GM12878 (cell line): ENCODE data around the gene QPRT. TPM values are rescaled to one million over a fixed set of nuclear protein-coding genes. Genes with fewer than 3 reads are reported as not detected.
A peak's percentile ranks its signal among the peaks of the same experiment; 100 is the strongest.

Source experiments
- ATAC-seq: fragments of 200-7000 bp; cut with Tn5 transposase; 3 replicates; pipeline ENCODE4 v1.9.1; 2020; ENCODE audit warnings: mild to moderate bottlenecking, moderate library complexity
- BruUV-seq: library from RNA; stranded (reverse); fragments of 400-500 nt; replicated peaks from 2 replicates; lab custom pipeline; 2021; lab: Mats Ljungman, UMichigan
- CTCF ChIA-PET: fragments of 300-600 bp; sonication (Branson Sonifier 250); formaldehyde crosslinking; extraction: SDS; loops from one replicate; lab custom pipeline; 2021; ENCODE audit warnings: inconsistent platforms; lab: Yijun Ruan, JAX
- POLR2A ChIA-PET: fragments of 350-600 bp; formaldehyde crosslinking; extraction: SDS; loops from one replicate; lab custom pipeline; 2021; ENCODE audit warnings: inconsistent platforms; lab: Charles Lee
- RAD21 ChIA-PET: fragments of 300-600 bp; sonication (Branson Sonifier 250); formaldehyde crosslinking; loops from one replicate; lab custom pipeline; 2023; ENCODE audit warnings: antibody characterized with exemption; ENCODE audit not compliant: unreplicated experiment; lab: Charles Lee
- SMC1A ChIA-PET: fragments of 300-600 bp; sonication (Branson Sonifier 250); formaldehyde crosslinking; loops from one replicate; lab custom pipeline; 2023; ENCODE audit not compliant: unreplicated experiment, uncharacterized antibody; lab: Charles Lee
- DNase-seq: peaks from one replicate; pipeline ENCODE4 v3.0.0-alpha.2; 2011; ENCODE audit warnings: low read depth, low spot score
- FAIRE-seq: peaks from 3 replicates; lab custom pipeline; 2011; peaks lifted over from hg19 to GRCh38; lab: Jason Lieb, UNC
- H2AFZ ChIP-seq: 2 replicates; pipeline ENCODE4 v1.6.0; 2011; ENCODE audit warnings: low read depth, low read length, control low read depth; ENCODE audit not compliant: control insufficient read depth
- H3K27ac ChIP-seq: 2 replicates; pipeline ENCODE4 v1.5.1; 2011; ENCODE audit warnings: control low read depth; ENCODE audit not compliant: control insufficient read depth, insufficient read depth
- H3K27me3 ChIP-seq, 2 experiments: replicated peaks in 1 of 2; 2 replicates each; pipeline versions ENCODE4 v1.6.0 to v1.6.1; 2011; ENCODE audit warnings: low read length in 1 of 2; ENCODE audit not compliant: control insufficient read depth in 2 of 2, insufficient read depth in 2 of 2
- H3K36me3 ChIP-seq, 2 experiments: 2 replicates each; pipeline ENCODE4 v1.5.1; 2011; ENCODE audit warnings: low read length in 1 of 2; ENCODE audit not compliant: control insufficient read depth in 2 of 2, insufficient read depth in 2 of 2
- H3K4me1 ChIP-seq: 2 replicates; pipeline ENCODE4 v1.6.1; 2011; ENCODE audit warnings: mild to moderate bottlenecking, low read length, moderate library complexity, mixed read lengths; ENCODE audit not compliant: control insufficient read depth, insufficient read depth
- H3K4me2 ChIP-seq: 2 replicates; pipeline ENCODE4 v1.6.0; 2011; ENCODE audit warnings: control low read depth; ENCODE audit not compliant: control insufficient read depth, insufficient read depth
- H3K4me3 ChIP-seq: fragments of 200-600 bp; sonication (generic); 2 replicates; pipeline ENCODE4 v1.5.1; 2016
- H3K79me2 ChIP-seq: 2 replicates; pipeline ENCODE4 v1.6.0; 2011; ENCODE audit warnings: low read length; ENCODE audit not compliant: control insufficient read depth, insufficient read depth
- H3K9ac ChIP-seq: 2 replicates; pipeline ENCODE4 v1.8.0; 2011; ENCODE audit warnings: low read length, control low read depth, mixed read lengths; ENCODE audit not compliant: control insufficient read depth, insufficient read depth
- H3K9me3 ChIP-seq: replicated peaks from 3 replicates; pipeline ENCODE4 v1.5.1; 2011; ENCODE audit warnings: mild to moderate bottlenecking, low read length; ENCODE audit not compliant: control insufficient read depth, insufficient read depth
- H4K20me1 ChIP-seq: 2 replicates; pipeline ENCODE4 v1.6.0; 2011; ENCODE audit not compliant: control insufficient read depth, insufficient read depth
- BACH1 ChIP-seq: fragments of 450-650 bp; IDR thresholded peaks from 2 replicates; pipeline ENCODE4 v1.6.1; 2017; ENCODE audit warnings: mild to moderate bottlenecking, borderline replicate concordance
- BCL11A ChIP-seq: IDR thresholded peaks from 2 replicates; pipeline ENCODE4 v1.6.1; 2011; ENCODE audit warnings: low read depth, low read length
- CREM ChIP-seq: IDR thresholded peaks from 2 replicates; pipeline ENCODE4 v1.6.1; 2014; ENCODE audit warnings: antibody characterized with exemption, low read depth
- DPF2 ChIP-seq: fragments of 450-650 bp; IDR thresholded peaks from 2 replicates; pipeline ENCODE4 v1.6.1; 2017; ENCODE audit warnings: mild to moderate bottlenecking
- EED ChIP-seq: sonication (generic); IDR thresholded peaks from 2 replicates; pipeline ENCODE4 v1.6.1; 2016; ENCODE audit warnings: antibody characterized with exemption, low read depth
- FOS ChIP-seq: IDR thresholded peaks from 3 replicates; pipeline ENCODE4 v1.6.1; 2011; ENCODE audit warnings: borderline replicate concordance; ENCODE audit not compliant: insufficient read length; ENCODE audit errors: extremely low read depth
- GATAD2B ChIP-seq: fragments of 450-650 bp; conservative IDR thresholded peaks from 2 replicates; pipeline ENCODE4 v1.6.1; 2017; ENCODE audit warnings: low read depth, mild to moderate bottlenecking, moderate library complexity
- IKZF2 ChIP-seq, 2 experiments: fragments of 450-650 bp; IDR thresholded peaks; 2 replicates each; pipeline ENCODE4 v1.6.1; 2017; ENCODE audit warnings: mild to moderate bottlenecking in 2 of 2, moderate library complexity in 2 of 2
- LARP7 ChIP-seq: fragments of 450-650 bp; IDR thresholded peaks from 2 replicates; pipeline ENCODE4 v1.6.1; 2017; ENCODE audit warnings: mild to moderate bottlenecking
- PAX5 ChIP-seq: IDR thresholded peaks from 2 replicates; pipeline ENCODE4 v1.6.1; 2011; ENCODE audit warnings: low read depth, low read length, borderline replicate concordance
- PAX8 ChIP-seq: fragments of 450-650 bp; IDR thresholded peaks from 2 replicates; pipeline ENCODE4 v1.6.1; 2017; ENCODE audit warnings: mild to moderate bottlenecking, moderate library complexity
- POLR2AphosphoS2 ChIP-seq: IDR thresholded peaks from 2 replicates; pipeline ENCODE4 v1.6.1; 2011; ENCODE audit warnings: low read depth, mild to moderate bottlenecking, low read length, improper control_type of control experiment, moderate library complexity
- RBBP5 ChIP-seq: fragments of 200-600 bp; sonication (generic); conservative IDR thresholded peaks from 2 replicates; pipeline ENCODE4 v1.6.1; 2016
- RFX5 ChIP-seq: IDR thresholded peaks from 2 replicates; pipeline ENCODE4 v1.6.1; 2011; ENCODE audit warnings: low read depth, low read length, improper control_type of control experiment
- RUNX3 ChIP-seq: IDR thresholded peaks from 2 replicates; pipeline ENCODE4 v1.6.1; 2012; ENCODE audit warnings: low read length, inconsistent platforms
- WRNIP1 ChIP-seq: IDR thresholded peaks from 2 replicates; pipeline ENCODE4 v1.6.1; 2011; ENCODE audit warnings: low read depth, low read length, improper control_type of control experiment, borderline replicate concordance
- WGBS: methylation state at CpG from one replicate; pipeline ENCODE4 v1.1.6; 2016; ENCODE audit warnings: low lambda C conversion rate; ENCODE audit not compliant: insufficient replicate concordance, insufficient coverage; ENCODE audit errors: missing lambda C conversion rate; 5-methylcytosine and 5-hydroxymethylcytosine counted together
- in situ Hi-C: fragments of 300-500 bp; cut with MboI; formaldehyde crosslinking; loops from 9 replicates; pipeline ENCODE4 v1.14.3; 2018; ENCODE audit warnings: mixed read lengths
- intact Hi-C: fragments of 100-400 bp; cut with micrococcal nuclease; formaldehyde crosslinking; loops from one replicate; pipeline ENCODE4 v1.14.2; 2022; ENCODE audit not compliant: unreplicated experiment
- polyA plus RNA-seq, 11 experiments: library from polyadenylated mRNA; depleted of rRNA in 4 of 11; unstranded in 6 of 11; stranded (reverse) in 5 of 11; fragments of >200 nt; fragmentation: Nextera tagmentation in 4 of 11; fragmentation: Illumina TruSeq in 1 of 11; extraction: Ambion mirVana in 4 of 11; extraction: Trizol in 1 of 11; gene quantifications; 1 replicate in 1 of 11; 2 replicates in 10 of 11; pipeline versions ENCODE4 v1.2.1 to v1.2.3, GENCODE V29; 2011 to 2016; ENCODE audit warnings: inconsistent platforms in 2 of 11, missing spikeins in 2 of 11, low read depth in 1 of 11
- total RNA-seq, 4 experiments: library from RNA; depleted of rRNA in 3 of 4; stranded (reverse); fragments of >200 nt in 3 of 4; fragmentation: Illumina TruSeq in 1 of 4; extraction: Trizol in 1 of 4; gene quantifications; 2 replicates each; pipeline versions ENCODE4 v1.2.1 to v1.2.3, GENCODE V29; 2013 to 2021

QPRT gene
- total and polyA plus RNA-seq, 10 of the 15 experiments (the other 5 are each of a cell fraction or from before 2014, with no cell fraction given) = 2.7 to 43.0 (median 31.3) TPM

- no peak overlapping the region for H3K4me3 ChIP-seq
- no peak for ATAC-seq
Measured at GRCh38 chr16:29743827-29744531, 65.0 kb downstream of the QPRT start.

More at GRCh38 chr16:29743827-29744531, 65.0 kb downstream of the QPRT start:
- TF ChIP-seq RUNX3 (no peak), GATAD2B (no peak), PAX5 (no peak), PAX8 (no peak), EED (no peak), DPF2 (no peak), CREM (no peak), BACH1 (no peak), BCL11A (no peak), LARP7 (no peak), IKZF2 (IDR thresholded peaks at IDR 0.05) (no peak), FOS (no peak), WRNIP1 (no peak), RFX5 (no peak), POLR2AphosphoS2 (no peak), RBBP5 (no peak)
- TF ChIP-seq, all 136 proteins: peak for 0
- Histone ChIP-seq H3K27me3 (no peaks in the 10 kb centered on the region), H3K9ac (no peak overlapping the region), H3K4me1 (peaks cover 40% of the 10 kb centered on the region), H3K36me3 (no peaks in the 10 kb centered on the region; a peak in 2 of 4 replicates), H3K4me2 (peak overlapping the region; percentile 93), H3K9me3 (no peaks in the 10 kb centered on the region; the same call in 2 of the 3 replicates), H2AFZ (no peak overlapping the region), H3K79me2 (peaks cover 10% of the 10 kb centered on the region), H4K20me1 (no peaks in the 10 kb centered on the region; the same call in 1 of the 2 replicates), H3K27ac (0 out of 2 replicates have a peak overlapping the region, but pooled peaks have one; percentile 18)
- intact Hi-C loops (no loop called here), in situ Hi-C loops (no loop called here)
- WGBS = 97% methylated on average over 21 of the region's 21 CpGs
- no peak for DNase-seq
- SMC1A ChIA-PET = no interaction called here
- FAIRE-seq = no peak
- RAD21 ChIA-PET = interaction anchor here (0.6 to 1.5 kb wide), 2 partner anchors 12 to 22 kb away, joined by 3 to 9 read pairs; no protein-coding TSS in a partner anchor
- BruUV-seq = no TSS peak
- CTCF ChIA-PET = interaction anchor here (1.4 to 1.6 kb wide), 2 partner anchors 46 to 76 kb away, joined by 3 read pairs; partner anchors contain the start of gene MVP
- POLR2A ChIA-PET = interaction anchor here (0.8 to 3.4 kb wide), 3 partner anchors 12 to 66 kb away, joined by 3 to 20 read pairs (median 4); partner anchors contain the start of gene KIF22
